Measurements from ENCODE around the gene FAM241A. TPM values are rescaled to one million over a fixed set of nuclear protein-coding genes. Genes with fewer than 3 reads are reported as not detected.
"Not testable (repeated sequence)": the region's sequence is repeated elsewhere in the genome, so short reads cannot be mapped to it uniquely, and the experiment has no call there.

The FAM241A gene
- total and polyA plus RNA-seq, 9 of the 15 experiments (the other 6 are each of a cell fraction or from before 2014, with no cell fraction given) = 2.3 to 8.5 (median 5.3) TPM

DNA sequence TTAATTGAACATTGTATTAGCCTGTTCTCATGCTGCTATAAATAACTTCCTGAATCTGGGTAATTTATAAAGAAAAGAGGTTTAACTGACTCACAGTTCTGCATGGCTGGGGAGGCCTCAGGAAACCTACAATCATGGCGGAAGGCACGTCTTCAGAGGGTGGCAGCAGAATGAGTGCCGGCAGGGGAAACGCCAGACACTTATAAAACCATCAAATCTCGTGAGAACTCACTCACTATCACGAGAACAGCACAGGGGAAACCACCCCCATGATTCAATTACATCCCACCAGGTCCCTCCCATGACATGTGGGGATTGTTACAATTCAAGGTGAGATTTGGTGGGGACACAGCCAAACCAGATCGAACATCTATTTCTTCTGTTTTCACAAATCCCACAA, 33.2 kb upstream of the FAM241A start:
- H2AFZ ChIP-seq (ENCODE audit: low read depth, low read length) = peak overlapping the region; percentile 77
- H3K36me3 ChIP-seq (ENCODE audit: control insufficient read depth, insufficient read depth, low read length); BruUV-seq (replicated peaks): not testable (repeated sequence)

DNA sequence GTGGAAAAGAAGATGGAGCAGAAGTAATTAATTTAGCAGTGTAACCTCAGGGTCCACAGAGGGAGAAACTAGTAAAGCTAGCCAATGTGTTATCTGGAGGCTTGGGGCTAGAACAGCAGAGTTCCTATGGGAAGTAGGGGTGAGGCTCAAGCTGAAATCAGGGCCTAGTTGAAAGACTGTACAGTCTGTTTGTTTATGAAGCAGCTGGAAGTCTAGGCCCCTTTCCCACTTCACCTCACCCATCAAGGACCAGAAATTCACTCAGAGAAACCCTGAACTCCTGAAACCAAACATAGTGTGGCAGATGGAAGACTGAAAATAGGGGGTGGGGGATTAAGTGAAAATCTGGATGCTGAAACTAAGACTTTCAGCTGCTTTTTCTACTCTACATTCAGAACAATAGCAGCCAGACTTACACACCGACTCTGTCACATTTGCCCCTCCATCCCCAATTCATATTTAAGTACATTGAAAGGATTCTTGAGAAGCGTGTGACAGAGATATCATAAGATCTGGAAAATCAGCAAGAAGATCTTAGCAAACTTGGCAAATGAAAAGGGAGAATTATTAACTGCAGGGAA, 32.6 kb upstream of the FAM241A start:
- in situ Hi-C loops (cut with MboI) (no loop called here), intact Hi-C loops (cut with micrococcal nuclease) (no loop called here)
- POLR2A ChIA-PET = interaction anchor here (0.6 to 1.3 kb wide), 2 partner anchors 12 to 472 kb away, joined by 3 to 4 read pairs; no protein-coding TSS in a partner anchor
- no peaks in the 10 kb centered on the region for H3K79me2 ChIP-seq (ENCODE audit: control insufficient read depth, insufficient read depth, low read length)
- FAIRE-seq (no peak), DNase-seq (ENCODE audit: extremely low read depth in 1 of 4, low spot score in 3 of 4) (no peak), ATAC-seq (no peak; the same call in 2 of the 3 replicates)
- CTCF ChIA-PET (ENCODE audit: low intra/inter-chr PET ratio) = no interaction called here
- H3K9ac ChIP-seq (ENCODE audit: insufficient read depth in 1 of 2, low read depth in 2 of 2, low read length in 2 of 2) = no peak overlapping the region
- H3K9me1 ChIP-seq (ENCODE audit: control insufficient read depth, insufficient read depth, low read length) = no peaks in the 10 kb centered on the region
- no peak overlapping the region for H3K27ac ChIP-seq (ENCODE audit: extremely low read depth, low read depth, low read length)
- no peak overlapping the region; the same call in 1 of the 2 replicates for H3K4me2 ChIP-seq (ENCODE audit: insufficient read depth, low read length)
- H3K9me3 ChIP-seq (replicated peaks; ENCODE audit: control insufficient read depth, insufficient read depth, low read depth, low read length) = no peaks in the 10 kb centered on the region
- H3K27me3 ChIP-seq (ENCODE audit: control insufficient read depth in 2 of 2, insufficient read depth in 2 of 2, low read length in 2 of 2) = no peaks in the 10 kb centered on the region
- H3K4me3 ChIP-seq = no peak overlapping the region
- peak overlapping the region; percentile 77 for H2AFZ ChIP-seq (ENCODE audit: low read depth, low read length)
- 76% methylated on average over 2 of the region's 2 CpGs for WGBS (ENCODE audit: insufficient coverage, low coverage, missing lambda C conversion rate)
- no peaks in the 10 kb centered on the region for H4K20me1 ChIP-seq (replicated peaks; ENCODE audit: control insufficient read depth, insufficient read depth, low read length)
- TF ChIP-seq PTRF (tag; IDR thresholded peaks at IDR 0.05) (no peak), MAFK (IDR thresholded peaks at IDR 0.05; ENCODE audit: low read length) (no peak), CREB1 (IDR thresholded peaks at IDR 0.05) (no peak), CREB1 (CRISPR knock-in tag; IDR thresholded peaks at IDR 0.05) (no peak), ZNF778 (CRISPR knock-in tag; IDR thresholded peaks at IDR 0.05) (no peak), ZNF3 (CRISPR knock-in tag; IDR thresholded peaks at IDR 0.05) (no peak), ZNF408 (CRISPR knock-in tag; IDR thresholded peaks at IDR 0.05; ENCODE audit: low read depth) (no peak), FOXJ2 (tag; IDR thresholded peaks at IDR 0.05) (no peak), SP1 (CRISPR knock-in tag; IDR thresholded peaks at IDR 0.05) (no peak), SMARCA4 (IDR thresholded peaks at IDR 0.05) (no peak), ZNF76 (CRISPR knock-in tag; IDR thresholded peaks at IDR 0.05; ENCODE audit: borderline replicate concordance) (no peak), E2F3 (CRISPR knock-in tag; IDR thresholded peaks at IDR 0.05) (no peak), JUNB (CRISPR knock-in tag; conservative IDR thresholded peaks at IDR 0.05) (no peak), ADNP (tag; IDR thresholded peaks at IDR 0.05) (no peak), ZZZ3 (IDR thresholded peaks at IDR 0.05) (no peak), PHF8 (IDR thresholded peaks at IDR 0.05; ENCODE audit: borderline replicate concordance, low read length) (no peak)
- TF ChIP-seq, protein P1, sequence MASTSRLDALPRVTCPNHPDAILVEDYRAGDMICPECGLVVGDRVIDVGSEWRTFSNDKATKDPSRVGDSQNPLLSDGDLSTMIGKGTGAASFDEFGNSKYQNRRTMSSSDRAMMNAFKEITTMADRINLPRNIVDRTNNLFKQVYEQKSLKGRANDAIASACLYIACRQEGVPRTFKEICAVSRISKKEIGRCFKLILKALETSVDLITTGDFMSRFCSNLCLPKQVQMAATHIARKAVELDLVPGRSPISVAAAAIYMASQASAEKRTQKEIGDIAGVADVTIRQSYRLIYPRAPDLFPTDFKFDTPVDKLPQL (IDR thresholded peaks at IDR 0.05; ENCODE audit: extremely low read depth, insufficient read length) = no peak
- no peaks in the 10 kb centered on the region for H3K36me3 ChIP-seq (ENCODE audit: control insufficient read depth, insufficient read depth, low read length)
- peaks cover 0 to 11% of the 10 kb centered on the region in 2 experiments; a peak in 3 of 5 replicates for H3K4me1 ChIP-seq (replicated peaks in 1 of 2; ENCODE audit: control insufficient read depth in 2 of 2, insufficient read depth in 2 of 2, low read length in 2 of 2)
- no TSS peak for BruUV-seq (replicated peaks)

More for the DNA sequence above, 33.2 kb upstream of the FAM241A start:
- POLR2A ChIA-PET; H3K79me2 ChIP-seq (ENCODE audit: control insufficient read depth, insufficient read depth, low read length); H4K20me1 ChIP-seq (replicated peaks; ENCODE audit: control insufficient read depth, insufficient read depth, low read length); H3K9me1 ChIP-seq (ENCODE audit: control insufficient read depth, insufficient read depth, low read length); intact Hi-C loops (cut with micrococcal nuclease); H3K27ac ChIP-seq (ENCODE audit: extremely low read depth, low read depth, low read length); H3K9ac ChIP-seq (ENCODE audit: insufficient read depth in 1 of 2, low read depth in 2 of 2, low read length in 2 of 2); in situ Hi-C loops (cut with MboI); DNase-seq (ENCODE audit: extremely low read depth in 1 of 4, low spot score in 3 of 4); H3K27me3 ChIP-seq (ENCODE audit: control insufficient read depth in 2 of 2, insufficient read depth in 2 of 2, low read length in 2 of 2); FAIRE-seq; ATAC-seq; H3K4me3 ChIP-seq; CTCF ChIA-PET (ENCODE audit: low intra/inter-chr PET ratio); H3K9me3 ChIP-seq (replicated peaks; ENCODE audit: control insufficient read depth, insufficient read depth, low read depth, low read length); H3K4me2 ChIP-seq (ENCODE audit: insufficient read depth, low read length): not testable (repeated sequence)
- TF ChIP-seq CHD2 (IDR thresholded peaks at IDR 0.05; ENCODE audit: low read depth, low read length) = peak; percentile 73
- 49% methylated on average over 7 of the region's 7 CpGs for WGBS (ENCODE audit: insufficient coverage, low coverage, missing lambda C conversion rate)
- peaks cover 0 to 11% of the 10 kb centered on the region in 2 experiments; a peak in 3 of 5 replicates for H3K4me1 ChIP-seq (replicated peaks in 1 of 2; ENCODE audit: control insufficient read depth in 2 of 2, insufficient read depth in 2 of 2, low read length in 2 of 2)

Data from K562 (cell line).